WTC11 (cell line): Measurements from ENCODE around the gene CCDC57.

Experiments
- ARID4B ChIP-seq: sonication (generic); formaldehyde crosslinking; IDR thresholded peaks from 2 replicates; pipeline ENCODE4 v1.8.0; 2023; ENCODE audit warnings: missing genetic modification reagents, mild to moderate bottlenecking, borderline replicate concordance
- CTCF ChIP-seq: fragments of 200-600 bp; IDR thresholded peaks from 2 replicates; pipeline ENCODE4 v1.8.0; 2022; ENCODE audit warnings: antibody characterized with exemption
- ELF4 ChIP-seq: sonication (generic); formaldehyde crosslinking; IDR thresholded peaks from 2 replicates; pipeline ENCODE4 v1.8.1; 2022; ENCODE audit warnings: low read depth, mild to moderate bottlenecking, moderate library complexity, missing genetic modification reagents
- FOXK1 ChIP-seq: sonication (generic); formaldehyde crosslinking; IDR thresholded peaks from 2 replicates; pipeline ENCODE4 v1.8.0; 2022; ENCODE audit warnings: mild to moderate bottlenecking, moderate library complexity, missing genetic modification reagents
- FOXP1 ChIP-seq: sonication (generic); formaldehyde crosslinking; IDR thresholded peaks from 2 replicates; pipeline ENCODE4 v1.8.0; 2022; ENCODE audit warnings: missing genetic modification reagents, mild to moderate bottlenecking, moderate library complexity, borderline replicate concordance
- GABPB1 ChIP-seq: sonication (generic); formaldehyde crosslinking; IDR thresholded peaks from 2 replicates; pipeline ENCODE4 v1.8.1; 2023; ENCODE audit warnings: mild to moderate bottlenecking, missing genetic modification reagents
- IRF2 ChIP-seq: sonication (generic); formaldehyde crosslinking; IDR thresholded peaks from 2 replicates; pipeline ENCODE4 v1.8.0; 2022; ENCODE audit warnings: low read depth, missing genetic modification reagents, borderline replicate concordance
- JAZF1 ChIP-seq: fragments of 250-450 bp; sonication (Bioruptor Pico); IDR thresholded peaks from 2 replicates; pipeline ENCODE4 v1.9.0; 2021; ENCODE audit warnings: moderate library complexity, mild to moderate bottlenecking, inconsistent platforms
- MYBL2 ChIP-seq: sonication (generic); formaldehyde crosslinking; IDR thresholded peaks from 2 replicates; pipeline ENCODE4 v1.8.1; 2023; ENCODE audit warnings: mild to moderate bottlenecking, moderate library complexity, missing genetic modification reagents
- USF2 ChIP-seq: sonication (generic); formaldehyde crosslinking; IDR thresholded peaks from 2 replicates; pipeline ENCODE4 v1.8.1; 2023; ENCODE audit warnings: mild to moderate bottlenecking, missing genetic modification reagents, moderate library complexity
- ZNF416 ChIP-seq: fragments of 250-450 bp; sonication (Bioruptor Pico); IDR thresholded peaks from 2 replicates; pipeline ENCODE4 v1.9.0; 2021; ENCODE audit warnings: mild to moderate bottlenecking, inconsistent platforms

- no peak for TF ChIP-seq USF2
- TF ChIP-seq CTCF, result no peak
- TF ChIP-seq ARID4B, result no peak
- no peak for TF ChIP-seq IRF2 (CRISPR knock-in tag)
- no peak for TF ChIP-seq MYBL2 (CRISPR knock-in tag)
- TF ChIP-seq GABPB1 (CRISPR knock-in tag), result no peak
- TF ChIP-seq FOXP1, result no peak
- no peak for TF ChIP-seq JAZF1 (CRISPR knock-in tag)
- no peak for TF ChIP-seq ELF4 (CRISPR knock-in tag)
- TF ChIP-seq FOXK1 (CRISPR knock-in tag), result no peak
- no peak for TF ChIP-seq ZNF416 (CRISPR knock-in tag)
Observed at GRCh38 chr17:82223517-82223916, 10.9 kb upstream of the CCDC57 start.
